HG03280 (cell line): ENCODE results near the gene IGFL4.

Experiments
- ATAC-seq: cut with Tn5 transposase; IDR thresholded peaks from one replicate; pipeline ENCODE4 v1.9.1; 2021; ENCODE audit warnings: mild to moderate bottlenecking, moderate library complexity; ENCODE audit not compliant: unreplicated experiment

The IGFL4 gene

GRCh38 chr19:45998834-45999233 is 42.0 kb downstream of the IGFL4 start:
- ATAC-seq: no peak

DNA sequence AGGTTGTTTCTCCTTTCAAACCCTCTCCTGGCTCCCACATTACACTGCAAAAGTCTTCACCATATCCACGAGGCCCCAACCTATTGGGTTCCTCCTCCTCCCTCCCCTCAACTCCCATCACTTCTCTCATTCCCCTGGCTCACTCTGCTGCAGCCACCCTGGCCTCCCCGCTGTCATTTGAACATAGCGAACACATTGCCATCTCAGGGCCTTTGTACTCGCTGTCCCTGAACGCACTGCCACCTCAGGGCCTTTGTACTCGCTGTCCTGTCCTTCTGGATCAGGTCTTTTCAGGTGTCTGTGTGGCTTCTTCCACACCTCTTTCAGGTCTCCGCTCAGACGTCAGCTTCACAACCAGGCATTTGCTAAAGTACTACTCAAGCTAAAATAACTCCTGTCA is 43.9 kb downstream of the IGFL4 start:
- ATAC-seq: no peak

GRCh38 chr19:45995715-45996385 is 45.0 kb downstream of the IGFL4 start:
- ATAC-seq: no peak

DNA sequence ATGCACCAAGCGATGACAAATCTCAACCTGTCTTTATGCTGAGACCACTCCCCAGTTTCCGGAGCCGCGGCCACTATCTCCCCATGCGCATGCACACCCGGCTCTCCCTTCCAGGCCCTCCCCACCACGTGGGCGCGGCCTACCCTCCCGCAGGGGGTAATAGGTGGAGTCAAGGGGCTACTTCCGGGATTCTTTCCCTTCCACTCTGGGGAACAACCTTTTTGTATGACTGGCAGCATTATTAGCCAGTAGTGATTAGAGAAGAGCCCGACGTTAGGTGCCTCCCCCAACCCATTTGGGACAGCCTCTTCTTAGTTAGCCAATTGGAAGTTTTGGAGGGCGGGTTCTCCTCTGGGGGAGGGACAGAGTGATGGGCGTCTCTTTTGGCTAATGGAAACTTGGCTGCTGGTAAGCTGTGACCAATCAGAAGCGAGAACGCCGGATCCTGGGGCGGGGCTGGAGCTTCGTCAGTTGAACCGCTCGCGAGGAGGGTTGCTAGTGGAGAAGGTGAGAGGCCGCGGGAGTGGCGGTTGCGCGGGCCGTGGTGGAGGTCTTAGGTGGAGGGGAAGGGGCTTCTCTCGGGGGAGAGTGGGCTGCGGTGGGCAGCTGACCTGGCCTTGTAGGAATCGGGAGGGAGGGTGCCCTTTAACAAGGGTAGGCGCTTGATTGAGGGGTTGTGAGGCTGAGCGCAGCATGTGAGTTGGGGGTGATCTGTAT is 45.6 kb downstream of the IGFL4 start, which contains the start of gene CCDC61:
Gene CCDC61 (plus strand): TSS at position 470 of the 717 bp plus-strand sequence. CDS start 7,552 bp downstream, outside the sequence.
- ATAC-seq: peak; percentile 97

DNA sequence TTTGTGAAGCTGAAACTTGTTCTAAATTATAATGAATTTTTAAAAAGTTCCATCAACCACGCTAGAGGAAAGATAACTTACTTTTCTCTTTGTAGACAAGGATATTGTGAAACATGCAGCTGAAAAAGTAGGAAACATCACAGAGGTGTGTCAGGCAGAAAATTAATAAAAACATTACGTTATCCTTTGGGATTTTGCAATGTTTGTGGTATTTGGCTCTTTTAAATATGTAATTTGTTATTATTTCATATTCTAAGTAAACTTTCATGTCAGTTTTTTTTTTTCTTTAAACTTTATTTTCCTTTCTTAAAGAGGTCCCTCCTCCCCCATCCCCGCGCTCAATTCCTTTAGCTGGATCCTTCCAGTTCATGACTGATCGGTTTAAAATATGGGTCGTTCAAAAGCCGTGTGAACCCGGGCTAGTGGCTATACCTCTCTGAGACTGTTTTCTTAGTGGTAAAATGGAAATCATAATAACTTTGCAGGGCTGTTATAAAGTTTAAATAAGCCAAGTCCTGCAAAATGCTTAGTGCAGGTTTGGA is 46.3 kb downstream of the IGFL4 start:
- ATAC-seq: peak; percentile 4

GRCh38 chr19:45990113-45990728 is 50.6 kb downstream of the IGFL4 start:
- no peak for ATAC-seq
